Stimulated activated memory B cell treated with anti-CD40 and anti-IgM and Interleukin-4, amounts not matched to agents 10 μg/mL and 1 μg/mL and 100 μg/mL, for 72 hours (primary cell): ENCODE data around the gene EXD2.
"Not testable (repeated sequence)": the region's sequence is repeated elsewhere in the genome, so short reads cannot be mapped to it uniquely, and the experiment has no call there.

Experiments used
- ATAC-seq: fragments of 150-1000 bp; cut with Tn5 transposase; 2 replicates; pipeline ENCODE4 v1.10.0; 2021
- H3K27ac Mint-ChIP-seq: one replicate; pipeline ENCODE4 v1.8.0; 2022; ENCODE audit warnings: mild to moderate bottlenecking, mixed read lengths
- H3K27me3 Mint-ChIP-seq: one replicate; pipeline ENCODE4 v1.8.0; 2022; ENCODE audit warnings: mixed read lengths
- H3K36me3 Mint-ChIP-seq: one replicate; pipeline ENCODE4 v1.8.0; 2022; ENCODE audit warnings: mixed read lengths
- H3K4me1 Mint-ChIP-seq: one replicate; pipeline ENCODE4 v1.8.0; 2022; ENCODE audit warnings: mixed read lengths
- H3K4me3 Mint-ChIP-seq: one replicate; pipeline ENCODE4 v1.8.0; 2022; ENCODE audit warnings: mild to moderate bottlenecking, moderate library complexity, mixed read lengths
- H3K9me3 Mint-ChIP-seq: one replicate; pipeline ENCODE4 v1.8.0; 2022; ENCODE audit warnings: mixed read lengths

Gene EXD2

GRCh38 chr14:69171569-69171968 lies 19.7 kb upstream of the EXD2 start:
- Mint-ChIP-seq H3K4me3 (no peak overlapping the region), H3K4me1 (no peaks in the 10 kb centered on the region), H3K27ac (no peak overlapping the region), H3K9me3 (peaks cover 4% of the 10 kb centered on the region), H3K36me3 (no peaks in the 10 kb centered on the region), H3K27me3 (no peaks in the 10 kb centered on the region)
- ATAC-seq = no peak

- Mint-ChIP-seq H3K36me3 (no peaks in the 10 kb centered on the region), H3K4me1 (no peaks in the 10 kb centered on the region), H3K4me3 (no peak overlapping the region), H3K9me3 (peaks cover 4% of the 10 kb centered on the region), H3K27ac (no peak overlapping the region), H3K27me3 (peaks cover 7% of the 10 kb centered on the region)
- no peak for ATAC-seq
These were observed 16.2 kb upstream of the EXD2 start for GRCh38 chr14:69175130-69175529.

- H3K36me3 Mint-ChIP-seq = no peaks in the 10 kb centered on the region
These were observed 9.8 kb upstream of the EXD2 start for GRCh38 chr14:69181491-69181890.

DNA sequence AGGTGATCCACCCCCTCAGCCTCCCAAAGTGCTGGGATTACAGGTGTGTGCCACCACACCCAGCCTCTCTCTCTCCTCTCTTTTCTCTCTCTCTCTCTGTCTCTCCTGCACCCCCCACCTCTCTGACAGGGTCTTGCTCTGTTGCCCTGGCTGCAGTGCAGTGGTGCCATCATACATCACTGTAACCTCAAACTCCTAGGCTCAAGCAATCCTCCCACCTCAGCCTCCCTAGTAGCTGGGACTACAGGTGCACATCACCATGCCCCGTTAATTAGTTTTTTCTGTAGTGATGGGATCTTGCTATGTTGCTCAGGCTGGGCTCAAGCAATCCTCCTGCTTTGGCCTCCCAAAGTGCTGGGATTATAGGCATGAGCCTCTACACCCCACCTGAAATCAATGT lies 8.7 kb upstream of the EXD2 start:
- H3K27me3 Mint-ChIP-seq = peaks cover 15% of the 10 kb centered on the region
- H3K36me3 Mint-ChIP-seq, H3K27ac Mint-ChIP-seq, H3K4me1 Mint-ChIP-seq, ATAC-seq, H3K4me3 Mint-ChIP-seq, H3K9me3 Mint-ChIP-seq: not testable (repeated sequence)

More at GRCh38 chr14:69181491-69181890, 9.8 kb upstream of the EXD2 start:
- Mint-ChIP-seq H3K27me3 (peaks cover 22% of the 10 kb centered on the region), H3K27ac (no peak overlapping the region), H3K4me1 (no peaks in the 10 kb centered on the region), H3K4me3 (no peak overlapping the region), H3K9me3 (no peaks in the 10 kb centered on the region)
- ATAC-seq = no peak

- no peaks in the 10 kb centered on the region for H3K4me1 Mint-ChIP-seq
- no peaks in the 10 kb centered on the region for H3K9me3 Mint-ChIP-seq
- H3K27ac Mint-ChIP-seq = no peak overlapping the region
- peaks cover 15% of the 10 kb centered on the region for H3K27me3 Mint-ChIP-seq
- no peaks in the 10 kb centered on the region for H3K36me3 Mint-ChIP-seq
- ATAC-seq = no peak
- H3K4me3 Mint-ChIP-seq = no peak overlapping the region
These were observed 7.6 kb upstream of the EXD2 start for GRCh38 chr14:69183735-69184134.

DNA sequence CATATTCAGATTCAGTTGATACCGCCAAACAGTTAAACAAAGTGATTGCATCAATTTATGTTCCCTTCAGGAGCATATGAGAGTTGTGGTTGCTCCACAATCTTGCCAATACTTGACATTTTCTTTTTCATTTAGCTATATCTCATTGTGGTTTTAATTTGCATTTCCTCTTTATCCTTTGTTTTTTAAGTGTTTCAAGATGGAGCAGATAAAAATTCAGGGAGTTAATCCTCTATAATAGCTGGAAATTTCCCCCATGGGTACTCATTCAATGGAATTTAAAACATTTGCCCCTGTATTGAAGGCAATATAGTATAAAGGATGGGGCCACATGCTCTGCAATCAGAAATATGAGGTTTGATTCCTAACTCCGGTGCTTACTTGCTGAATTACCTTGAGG lies 1.1 kb upstream of the EXD2 start:
- Mint-ChIP-seq H3K9me3 (no peaks in the 10 kb centered on the region), H3K4me1 (peaks cover 20% of the 10 kb centered on the region), H3K27ac (no peak overlapping the region), H3K36me3 (no peaks in the 10 kb centered on the region), H3K4me3 (no peak overlapping the region), H3K27me3 (no peaks in the 10 kb centered on the region)
- no peak for ATAC-seq

DNA sequence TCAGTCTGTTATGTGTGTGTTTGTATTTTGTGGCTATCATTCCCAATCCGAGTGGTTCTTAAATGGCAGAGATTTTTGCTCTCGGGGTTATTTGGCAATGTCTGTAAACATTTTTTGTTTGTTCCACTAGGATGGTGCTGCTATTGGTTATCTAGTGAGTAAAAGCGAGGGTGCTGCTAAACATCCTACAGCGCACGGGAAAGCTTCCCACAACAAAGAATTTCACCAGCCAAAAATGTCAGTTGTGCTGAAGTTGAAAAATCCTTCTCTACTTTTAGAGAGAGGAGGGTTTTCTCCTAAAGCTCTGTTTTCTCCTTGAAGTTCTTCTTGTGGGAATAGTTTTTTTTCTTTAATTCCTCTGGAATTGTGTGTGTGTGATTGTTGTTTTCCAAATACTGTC lies 2.4 kb downstream of the EXD2 start:
- Mint-ChIP-seq H3K4me1 (peaks cover 20% of the 10 kb centered on the region), H3K27me3 (no peaks in the 10 kb centered on the region), H3K36me3 (no peaks in the 10 kb centered on the region), H3K4me3 (no peak overlapping the region), H3K9me3 (no peaks in the 10 kb centered on the region), H3K27ac (no peak overlapping the region)
- no peak for ATAC-seq

DNA sequence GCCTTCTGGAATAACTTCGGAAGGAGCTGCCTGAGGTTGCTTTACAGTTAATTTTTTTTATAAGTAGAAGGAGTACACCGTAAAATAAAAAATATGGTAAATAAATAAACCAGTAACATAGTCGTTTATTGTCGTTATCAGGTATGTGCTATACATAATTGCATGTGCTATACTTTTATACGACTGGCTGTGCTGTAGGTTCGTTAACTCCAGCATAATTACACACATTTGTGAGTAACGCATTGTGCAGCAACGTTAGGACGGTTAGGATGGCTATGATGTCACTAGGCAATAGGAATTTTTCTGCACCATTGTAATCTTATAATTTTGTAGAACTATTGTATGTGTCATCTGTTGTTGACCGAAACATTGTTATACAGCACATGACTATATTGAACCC lies 8.5 kb downstream of the EXD2 start:
- Mint-ChIP-seq H3K4me3 (no peak overlapping the region), H3K4me1 (no peaks in the 10 kb centered on the region)

DNA sequence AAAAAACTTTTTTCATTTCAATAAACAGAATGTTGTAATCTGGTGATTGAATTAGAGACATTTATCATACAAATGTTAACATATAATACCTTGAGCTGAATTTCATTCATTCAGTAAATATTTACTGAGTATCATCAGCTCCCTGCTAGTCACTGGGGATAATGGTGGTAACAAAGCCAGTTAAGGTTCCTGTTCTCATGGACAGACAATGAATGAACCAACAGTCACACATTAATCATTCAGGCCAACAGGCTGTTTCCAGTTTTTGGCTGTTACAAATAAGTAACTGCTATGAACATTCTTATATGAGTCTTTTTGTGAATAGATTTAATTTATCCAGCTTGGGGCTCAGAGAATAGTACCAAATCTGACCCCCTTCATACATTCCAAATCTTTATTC lies 13.5 kb downstream of the EXD2 start:
- Mint-ChIP-seq H3K4me1 (peaks cover 9% of the 10 kb centered on the region), H3K36me3 (peaks cover 16% of the 10 kb centered on the region), H3K27me3 (no peaks in the 10 kb centered on the region), H3K9me3 (no peaks in the 10 kb centered on the region), H3K27ac (no peak overlapping the region), H3K4me3 (no peak overlapping the region)
- ATAC-seq = no peak

More for the DNA sequence above, 8.5 kb downstream of the EXD2 start:
- H3K9me3 Mint-ChIP-seq = no peaks in the 10 kb centered on the region
- ATAC-seq = no peak
- no peak overlapping the region for H3K27ac Mint-ChIP-seq
- H3K27me3 Mint-ChIP-seq = no peaks in the 10 kb centered on the region
- no peaks in the 10 kb centered on the region for H3K36me3 Mint-ChIP-seq

GRCh38 chr14:69207435-69208041 lies 16.2 kb downstream of the EXD2 start:
- Mint-ChIP-seq H3K4me3 (no peak overlapping the region), H3K36me3 (peaks cover 36% of the 10 kb centered on the region), H3K4me1 (peaks cover 9% of the 10 kb centered on the region), H3K27me3 (no peaks in the 10 kb centered on the region), H3K27ac (no peak overlapping the region), H3K9me3 (no peaks in the 10 kb centered on the region)
- no peak for ATAC-seq

DNA sequence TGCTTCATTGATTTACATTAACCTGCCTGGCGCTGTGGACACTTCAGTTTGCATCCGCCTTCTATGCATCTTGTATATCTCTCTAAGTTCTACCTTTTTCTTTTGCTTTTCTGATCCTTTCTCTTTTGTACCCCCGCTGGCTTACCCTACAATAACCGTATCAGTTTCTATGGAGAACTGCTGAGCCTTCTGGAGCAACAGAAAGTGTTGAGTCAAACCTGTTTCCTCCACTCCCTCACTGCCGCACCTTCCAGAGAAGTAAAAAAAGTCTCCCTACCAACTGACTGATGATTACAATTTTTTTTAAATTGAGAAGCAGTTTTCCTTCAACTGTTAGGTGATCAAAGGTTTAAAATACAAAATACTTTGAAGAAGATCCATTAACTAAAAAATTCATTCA lies 17.4 kb downstream of the EXD2 start:
- Mint-ChIP-seq H3K4me3 (no peak overlapping the region), H3K27ac (no peak overlapping the region), H3K36me3 (peaks cover 37% of the 10 kb centered on the region), H3K9me3 (no peaks in the 10 kb centered on the region), H3K27me3 (no peaks in the 10 kb centered on the region), H3K4me1 (peaks cover 9% of the 10 kb centered on the region)
- ATAC-seq = no peak

- no peaks in the 10 kb centered on the region for H3K4me1 Mint-ChIP-seq
- ATAC-seq = no peak
- H3K4me3 Mint-ChIP-seq = no peak overlapping the region
- no peaks in the 10 kb centered on the region for H3K27me3 Mint-ChIP-seq
- H3K27ac Mint-ChIP-seq = no peak overlapping the region
- no peaks in the 10 kb centered on the region for H3K9me3 Mint-ChIP-seq
- peaks cover 73% of the 10 kb centered on the region for H3K36me3 Mint-ChIP-seq
These were observed 23.1 kb downstream of the EXD2 start for GRCh38 chr14:69214393-69214792.

DNA sequence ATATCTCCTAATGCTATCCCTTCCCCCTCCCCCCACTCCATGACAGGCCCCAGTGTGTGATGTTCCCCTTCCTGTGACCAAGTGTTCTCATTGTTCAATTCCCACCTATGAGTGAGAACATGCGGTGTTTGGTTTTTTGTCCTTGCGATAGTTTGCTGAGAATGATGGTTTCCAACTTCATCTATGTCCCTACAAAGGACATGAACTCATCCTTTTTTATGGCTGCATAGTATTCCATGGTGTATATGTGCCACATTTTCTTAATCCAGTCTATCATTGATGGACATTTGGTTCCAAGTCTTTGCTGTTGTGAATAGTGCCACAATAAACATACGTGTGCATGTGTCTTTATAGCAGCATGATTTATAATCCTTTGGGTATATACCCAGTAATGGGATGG lies 26.4 kb downstream of the EXD2 start:
- not testable (repeated sequence) for H3K4me1 Mint-ChIP-seq, H3K4me3 Mint-ChIP-seq, H3K27ac Mint-ChIP-seq, H3K9me3 Mint-ChIP-seq, ATAC-seq, H3K27me3 Mint-ChIP-seq
- peaks cover 62% of the 10 kb centered on the region for H3K36me3 Mint-ChIP-seq

DNA sequence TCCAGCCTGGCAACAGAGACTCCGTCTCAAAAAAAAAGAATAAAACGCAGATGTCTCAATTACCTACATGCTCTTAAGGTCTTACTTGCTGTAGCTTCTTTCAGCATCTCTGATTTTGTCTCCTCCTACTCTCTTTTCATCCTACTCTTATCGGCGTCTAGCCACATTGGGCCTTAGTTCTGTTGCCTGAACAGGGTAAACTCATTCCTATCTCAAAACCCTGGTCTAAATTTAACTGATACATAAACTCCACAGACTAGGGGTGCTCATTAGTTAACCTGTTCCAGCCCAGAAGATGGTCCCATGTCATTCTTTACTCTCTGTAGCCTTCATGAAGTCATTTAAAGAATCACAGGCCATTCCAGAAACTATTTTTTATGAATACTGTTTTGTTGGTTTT lies 33.6 kb downstream of the EXD2 start:
- H3K4me1 Mint-ChIP-seq = no peaks in the 10 kb centered on the region
- H3K4me3 Mint-ChIP-seq = no peak overlapping the region
- H3K27ac Mint-ChIP-seq = no peak overlapping the region
- peaks cover 33% of the 10 kb centered on the region for H3K36me3 Mint-ChIP-seq
- no peaks in the 10 kb centered on the region for H3K27me3 Mint-ChIP-seq
- no peak for ATAC-seq
- H3K9me3 Mint-ChIP-seq = no peaks in the 10 kb centered on the region

- H3K27me3 Mint-ChIP-seq = no peaks in the 10 kb centered on the region
- H3K27ac Mint-ChIP-seq = no peak overlapping the region
- no peak overlapping the region for H3K4me3 Mint-ChIP-seq
- no peaks in the 10 kb centered on the region for H3K4me1 Mint-ChIP-seq
- H3K9me3 Mint-ChIP-seq = no peaks in the 10 kb centered on the region
- no peak for ATAC-seq
- H3K36me3 Mint-ChIP-seq = peaks cover 35% of the 10 kb centered on the region
These were observed 34.9 kb downstream of the EXD2 start for GRCh38 chr14:69226178-69226577.

GRCh38 chr14:69226736-69227135 lies 35.4 kb downstream of the EXD2 start:
- Mint-ChIP-seq H3K27ac (no peak overlapping the region), H3K36me3 (peaks cover 41% of the 10 kb centered on the region), H3K9me3 (no peaks in the 10 kb centered on the region), H3K4me3 (no peak overlapping the region), H3K27me3 (no peaks in the 10 kb centered on the region), H3K4me1 (no peaks in the 10 kb centered on the region)
- no peak for ATAC-seq

- no peak overlapping the region for H3K27ac Mint-ChIP-seq
- H3K4me3 Mint-ChIP-seq = no peak overlapping the region
- no peak for ATAC-seq
- H3K4me1 Mint-ChIP-seq = no peaks in the 10 kb centered on the region
- no peaks in the 10 kb centered on the region for H3K27me3 Mint-ChIP-seq
- no peaks in the 10 kb centered on the region for H3K9me3 Mint-ChIP-seq
- H3K36me3 Mint-ChIP-seq = peaks cover 41% of the 10 kb centered on the region
These were observed 40.2 kb downstream of the EXD2 start for GRCh38 chr14:69231486-69231885.
